LNCaP clone FGC (cell line): ENCODE data around the gene ACTN1.

Experiments
- DNase-seq: peaks from one replicate; pipeline ENCODE4 v3.0.0-alpha.2; 2011; ENCODE audit warnings: low read depth
- H3K4me3 ChIP-seq: 2 replicates; pipeline ENCODE4 v1.5.1; 2011; ENCODE audit warnings: mild to moderate bottlenecking, low read depth, low read length, control low read depth
- TF ChIP-seq, protein P1 (sequence below): IDR thresholded peaks from 2 replicates; pipeline ENCODE4 v1.5.1; 2012; ENCODE audit warnings: mild to moderate bottlenecking; ENCODE audit not compliant: control insufficient read depth, insufficient read depth; ENCODE audit errors: extremely low read depth

Gene ACTN1

GRCh38 chr14:68964300-68965093 is 14.6 kb downstream of the ACTN1 start:
- no peak for DNase-seq
- H3K4me3 ChIP-seq, result no peak overlapping the region
- TF ChIP-seq, protein P1, sequence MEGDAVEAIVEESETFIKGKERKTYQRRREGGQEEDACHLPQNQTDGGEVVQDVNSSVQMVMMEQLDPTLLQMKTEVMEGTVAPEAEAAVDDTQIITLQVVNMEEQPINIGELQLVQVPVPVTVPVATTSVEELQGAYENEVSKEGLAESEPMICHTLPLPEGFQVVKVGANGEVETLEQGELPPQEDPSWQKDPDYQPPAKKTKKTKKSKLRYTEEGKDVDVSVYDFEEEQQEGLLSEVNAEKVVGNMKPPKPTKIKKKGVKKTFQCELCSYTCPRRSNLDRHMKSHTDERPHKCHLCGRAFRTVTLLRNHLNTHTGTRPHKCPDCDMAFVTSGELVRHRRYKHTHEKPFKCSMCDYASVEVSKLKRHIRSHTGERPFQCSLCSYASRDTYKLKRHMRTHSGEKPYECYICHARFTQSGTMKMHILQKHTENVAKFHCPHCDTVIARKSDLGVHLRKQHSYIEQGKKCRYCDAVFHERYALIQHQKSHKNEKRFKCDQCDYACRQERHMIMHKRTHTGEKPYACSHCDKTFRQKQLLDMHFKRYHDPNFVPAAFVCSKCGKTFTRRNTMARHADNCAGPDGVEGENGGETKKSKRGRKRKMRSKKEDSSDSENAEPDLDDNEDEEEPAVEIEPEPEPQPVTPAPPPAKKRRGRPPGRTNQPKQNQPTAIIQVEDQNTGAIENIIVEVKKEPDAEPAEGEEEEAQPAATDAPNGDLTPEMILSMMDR, result no peak

GRCh38 chr14:68962681-68963080 is 16.4 kb downstream of the ACTN1 start:
- TF ChIP-seq, protein P1, result no peak
- no peak overlapping the region for H3K4me3 ChIP-seq
- DNase-seq, result no peak

DNA sequence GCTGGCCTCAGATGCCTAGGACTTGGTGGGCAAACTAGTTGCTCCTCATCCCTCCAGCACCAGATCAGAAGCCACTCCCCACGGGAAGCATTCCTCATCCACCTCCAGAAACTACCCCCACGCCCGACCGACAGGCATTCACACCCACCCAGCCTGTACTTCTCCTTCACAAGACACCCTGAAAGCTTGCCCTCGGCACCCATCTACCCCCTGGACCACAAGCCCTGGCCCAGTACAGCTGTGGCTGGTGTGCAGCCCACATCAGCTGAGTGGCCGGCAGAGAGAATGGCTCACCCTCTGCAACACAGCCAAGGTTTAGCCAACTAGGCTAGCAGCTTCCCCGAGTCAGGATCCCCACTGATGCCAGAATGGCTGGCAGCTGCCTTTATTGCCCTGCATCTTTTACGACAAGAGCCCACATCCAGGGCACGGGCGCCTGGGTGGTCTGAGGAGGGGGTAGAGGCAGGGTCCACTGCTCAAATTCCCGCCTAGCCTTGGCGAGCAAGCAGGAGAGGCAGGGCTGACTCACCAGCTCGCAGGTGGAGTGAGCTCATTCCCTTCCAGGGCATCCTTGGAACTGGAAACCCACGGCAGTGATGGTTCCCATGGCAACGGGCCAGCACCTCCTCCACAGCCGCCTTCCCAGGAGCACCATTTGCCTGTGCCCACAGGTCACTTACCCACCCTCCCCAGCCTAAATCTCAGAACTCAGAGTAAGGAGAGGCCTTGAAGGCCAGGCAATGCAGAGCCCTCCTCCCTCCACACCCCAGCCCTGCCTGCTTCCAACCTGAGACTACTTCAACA is 17.1 kb downstream of the ACTN1 start:
- no peak for DNase-seq
- H3K4me3 ChIP-seq, result no peak overlapping the region
- TF ChIP-seq, protein P1, result no peak

DNA sequence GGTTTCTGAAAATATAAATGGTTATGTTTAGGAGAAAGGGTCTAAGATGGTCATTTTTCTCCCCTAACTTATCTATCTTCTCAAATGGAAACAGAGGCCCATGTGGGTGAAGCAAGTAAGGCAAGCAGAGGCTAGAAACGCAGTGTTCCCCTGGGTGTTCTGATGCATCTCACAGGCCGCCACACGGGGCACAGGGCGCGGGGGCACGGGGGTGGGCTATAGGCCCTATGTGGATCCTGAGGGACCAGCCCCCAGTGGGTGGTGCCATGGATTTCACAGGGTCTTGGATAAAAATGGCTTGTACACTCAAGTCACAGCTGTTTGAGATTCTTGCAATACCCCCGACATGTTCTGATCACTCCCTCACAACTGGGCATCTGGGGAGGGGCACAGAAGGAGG is 17.7 kb downstream of the ACTN1 start:
- TF ChIP-seq, protein P1, result no peak
- H3K4me3 ChIP-seq, result no peak overlapping the region
- DNase-seq, result no peak

GRCh38 chr14:68960123-68960522 is 19.0 kb downstream of the ACTN1 start:
- no peak for DNase-seq
- H3K4me3 ChIP-seq, result no peak overlapping the region
- TF ChIP-seq, protein P1, result no peak

- DNase-seq, result no peak
- TF ChIP-seq, protein P1, result no peak
- no peak overlapping the region for H3K4me3 ChIP-seq
These were observed 20.1 kb downstream of the ACTN1 start for GRCh38 chr14:68959035-68959434.
